Osteoblast (primary cell): ENCODE data around the gene PLA2G10. TPM values are rescaled to one million over a fixed set of nuclear protein-coding genes. Genes with fewer than 3 reads are reported as not detected.
"Not testable (repeated sequence)": the region's sequence is repeated elsewhere in the genome, so short reads cannot be mapped to it uniquely, and the experiment has no call there.

Experiments used
- DNase-seq: peaks from one replicate; pipeline ENCODE4 v3.0.0; 2011; ENCODE audit warnings: low spot score, mixed read lengths; ENCODE audit not compliant: insufficient read length; ENCODE audit errors: missing footprints
- H2AFZ ChIP-seq: 2 replicates; pipeline ENCODE4 v1.6.0; 2011; ENCODE audit warnings: mild to moderate bottlenecking, low read length
- H3K27ac ChIP-seq: 2 replicates; pipeline ENCODE4 v1.5.1; 2011; ENCODE audit warnings: mild to moderate bottlenecking, low read depth, low read length, moderate library complexity
- H3K27me3 ChIP-seq: 2 replicates; pipeline ENCODE4 v1.6.0; 2012; ENCODE audit warnings: mild to moderate bottlenecking, control low read depth, inconsistent platforms, low read length, moderate library complexity; ENCODE audit not compliant: insufficient read depth
- H3K36me3 ChIP-seq: 2 replicates; pipeline ENCODE4 v1.5.1; 2011; ENCODE audit warnings: mild to moderate bottlenecking, low read length, control low read depth, moderate library complexity; ENCODE audit not compliant: insufficient read depth
- H3K4me1 ChIP-seq: 2 replicates; pipeline ENCODE4 v1.5.1; 2011; ENCODE audit warnings: mild to moderate bottlenecking, low read length, control low read depth, moderate library complexity; ENCODE audit not compliant: insufficient read depth
- H3K4me2 ChIP-seq: 2 replicates; pipeline ENCODE4 v1.6.0; 2011; ENCODE audit warnings: mild to moderate bottlenecking, low read length; ENCODE audit not compliant: insufficient read depth
- H3K4me3 ChIP-seq: fragments of 200-600 bp; sonication (generic); 3 replicates; pipeline ENCODE4 v1.5.1; 2012; ENCODE audit warnings: mild to moderate bottlenecking, low read length, inconsistent platforms; ENCODE audit not compliant: insufficient read depth
- H3K79me2 ChIP-seq: 2 replicates; pipeline ENCODE4 v1.6.0; 2012; ENCODE audit warnings: mild to moderate bottlenecking, low read length, control low read depth, inconsistent platforms; ENCODE audit not compliant: insufficient read depth
- H3K9me3 ChIP-seq: 2 replicates; pipeline ENCODE4 v1.5.1; 2011; ENCODE audit warnings: low read depth, low read length, control low read depth
- H4K20me1 ChIP-seq: 2 replicates; pipeline ENCODE4 v1.6.0; 2012; ENCODE audit warnings: mild to moderate bottlenecking, low read length, control low read depth; ENCODE audit not compliant: insufficient read depth
- total RNA-seq: library from RNA; depleted of rRNA; stranded (reverse); fragments of >200 nt; gene quantifications from 2 replicates; pipeline ENCODE4 v1.2.3, GENCODE V29; 2012
- TF ChIP-seq, protein P1 (sequence below): IDR thresholded peaks from 2 replicates; pipeline ENCODE4 v1.5.1; 2011; ENCODE audit warnings: mild to moderate bottlenecking, low read depth, low read length, moderate library complexity; ENCODE audit errors: extremely low read depth

The PLA2G10 gene
- total RNA-seq, 1 donor = not detected

DNA sequence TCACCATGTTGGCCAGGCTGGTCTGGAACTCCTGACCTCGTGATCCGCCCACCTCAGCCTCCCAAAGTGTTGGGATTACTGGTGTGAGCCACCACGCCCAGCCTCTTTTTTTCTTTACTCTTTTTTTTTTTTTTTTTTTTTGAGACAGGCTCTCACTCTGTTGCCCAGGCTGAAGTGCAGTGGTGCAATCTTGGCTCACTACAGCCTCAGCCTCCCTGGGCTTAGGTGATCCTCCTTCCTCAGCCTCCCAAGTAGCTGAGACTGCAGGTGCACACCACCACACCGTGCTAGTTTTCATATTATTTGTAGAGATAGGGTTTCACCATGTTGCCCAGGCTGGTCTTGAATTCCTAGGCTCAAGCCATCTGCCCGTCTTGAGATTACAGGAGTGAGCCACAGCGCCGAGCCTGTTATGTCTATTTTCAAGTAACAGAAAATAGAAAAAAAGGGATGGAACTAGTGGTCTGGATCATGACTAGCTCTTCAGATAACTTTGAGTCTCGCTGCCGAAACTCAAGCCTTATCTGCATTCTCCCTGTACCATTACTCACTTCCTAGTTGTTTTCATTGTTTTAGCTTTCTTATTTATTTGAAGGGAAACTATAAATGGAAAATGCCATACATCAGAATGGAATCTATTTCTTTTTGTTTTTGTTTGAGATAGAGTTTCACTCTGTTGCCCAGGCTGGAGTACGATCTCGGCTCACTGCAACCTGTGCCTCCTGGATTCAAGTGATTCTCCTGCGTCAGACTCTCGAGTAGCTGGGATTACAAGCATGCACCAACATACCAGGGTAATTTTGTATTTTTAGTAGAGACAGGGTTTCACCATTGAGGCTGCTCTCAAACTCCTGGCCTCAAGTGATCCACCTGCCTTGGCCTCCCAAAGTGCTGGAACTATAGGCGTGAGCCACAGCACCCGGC, 8.0 kb downstream of the PLA2G10 start:
- not testable (repeated sequence) for H3K4me2 ChIP-seq, H3K79me2 ChIP-seq, H3K4me1 ChIP-seq, H3K4me3 ChIP-seq, H3K9me3 ChIP-seq, H3K27me3 ChIP-seq, H2AFZ ChIP-seq, H4K20me1 ChIP-seq, H3K36me3 ChIP-seq, H3K27ac ChIP-seq
- peak; percentile 26 for DNase-seq

DNA sequence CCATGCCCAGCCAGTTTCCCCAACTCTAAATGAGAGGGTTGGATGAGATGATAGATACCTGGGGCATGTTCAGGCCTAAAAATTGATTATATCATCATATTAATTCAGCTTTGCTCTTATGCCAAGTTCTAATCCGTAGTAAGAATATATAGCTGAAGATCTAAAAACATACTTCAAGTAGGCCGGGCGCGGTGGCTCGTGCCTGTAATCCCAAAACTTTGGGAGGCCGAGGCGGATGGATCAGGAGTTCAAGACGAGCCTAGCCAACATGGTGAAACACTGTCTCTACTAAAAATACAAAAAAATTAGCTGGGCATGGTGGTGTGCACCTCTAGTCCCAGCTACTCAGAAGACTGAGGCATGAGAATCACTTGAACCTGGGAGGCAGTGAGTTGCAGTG, 12.0 kb downstream of the PLA2G10 start:
- H3K9me3 ChIP-seq = no peaks in the 10 kb centered on the region
- H3K27me3 ChIP-seq = no peaks in the 10 kb centered on the region
- H3K4me2 ChIP-seq = no peak overlapping the region
- no peaks in the 10 kb centered on the region for H3K36me3 ChIP-seq
- no peak overlapping the region for H3K27ac ChIP-seq
- TF ChIP-seq, protein P1, sequence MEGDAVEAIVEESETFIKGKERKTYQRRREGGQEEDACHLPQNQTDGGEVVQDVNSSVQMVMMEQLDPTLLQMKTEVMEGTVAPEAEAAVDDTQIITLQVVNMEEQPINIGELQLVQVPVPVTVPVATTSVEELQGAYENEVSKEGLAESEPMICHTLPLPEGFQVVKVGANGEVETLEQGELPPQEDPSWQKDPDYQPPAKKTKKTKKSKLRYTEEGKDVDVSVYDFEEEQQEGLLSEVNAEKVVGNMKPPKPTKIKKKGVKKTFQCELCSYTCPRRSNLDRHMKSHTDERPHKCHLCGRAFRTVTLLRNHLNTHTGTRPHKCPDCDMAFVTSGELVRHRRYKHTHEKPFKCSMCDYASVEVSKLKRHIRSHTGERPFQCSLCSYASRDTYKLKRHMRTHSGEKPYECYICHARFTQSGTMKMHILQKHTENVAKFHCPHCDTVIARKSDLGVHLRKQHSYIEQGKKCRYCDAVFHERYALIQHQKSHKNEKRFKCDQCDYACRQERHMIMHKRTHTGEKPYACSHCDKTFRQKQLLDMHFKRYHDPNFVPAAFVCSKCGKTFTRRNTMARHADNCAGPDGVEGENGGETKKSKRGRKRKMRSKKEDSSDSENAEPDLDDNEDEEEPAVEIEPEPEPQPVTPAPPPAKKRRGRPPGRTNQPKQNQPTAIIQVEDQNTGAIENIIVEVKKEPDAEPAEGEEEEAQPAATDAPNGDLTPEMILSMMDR = no peak
- no peaks in the 10 kb centered on the region for H4K20me1 ChIP-seq
- no peak overlapping the region for H2AFZ ChIP-seq
- no peak overlapping the region for H3K4me3 ChIP-seq
- no peak for DNase-seq
- H3K4me1 ChIP-seq = no peaks in the 10 kb centered on the region
- H3K79me2 ChIP-seq = no peaks in the 10 kb centered on the region

DNA sequence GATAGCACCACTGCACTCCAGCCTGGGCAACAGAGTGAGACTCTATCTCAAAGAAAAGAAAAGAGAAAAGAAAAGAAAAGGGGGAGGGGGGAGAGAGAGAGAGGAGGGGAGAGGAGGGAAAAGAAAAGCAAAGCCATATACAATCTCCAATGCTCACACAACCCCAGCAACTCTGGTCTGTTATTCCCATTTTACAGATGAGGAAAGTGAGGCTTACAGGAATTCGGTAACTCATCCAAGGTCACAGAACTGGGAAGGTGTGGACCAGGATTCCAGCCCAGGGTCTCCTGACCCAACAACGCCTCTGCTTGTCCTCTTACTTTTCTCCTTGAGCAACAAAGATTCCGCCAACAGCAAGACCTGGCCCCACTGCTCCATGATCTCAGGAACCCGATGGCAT, 13.0 kb downstream of the PLA2G10 start:
- no peaks in the 10 kb centered on the region for H3K36me3 ChIP-seq
- H3K79me2 ChIP-seq = no peaks in the 10 kb centered on the region
- no peak overlapping the region for H3K4me2 ChIP-seq
- H3K27me3 ChIP-seq = no peaks in the 10 kb centered on the region
- H2AFZ ChIP-seq = no peak overlapping the region
- H3K4me3 ChIP-seq = no peak overlapping the region
- no peak for DNase-seq
- H3K9me3 ChIP-seq = no peaks in the 10 kb centered on the region
- H4K20me1 ChIP-seq = no peaks in the 10 kb centered on the region
- no peaks in the 10 kb centered on the region for H3K4me1 ChIP-seq
- TF ChIP-seq, protein P1 = no peak
- H3K27ac ChIP-seq = no peak overlapping the region

DNA sequence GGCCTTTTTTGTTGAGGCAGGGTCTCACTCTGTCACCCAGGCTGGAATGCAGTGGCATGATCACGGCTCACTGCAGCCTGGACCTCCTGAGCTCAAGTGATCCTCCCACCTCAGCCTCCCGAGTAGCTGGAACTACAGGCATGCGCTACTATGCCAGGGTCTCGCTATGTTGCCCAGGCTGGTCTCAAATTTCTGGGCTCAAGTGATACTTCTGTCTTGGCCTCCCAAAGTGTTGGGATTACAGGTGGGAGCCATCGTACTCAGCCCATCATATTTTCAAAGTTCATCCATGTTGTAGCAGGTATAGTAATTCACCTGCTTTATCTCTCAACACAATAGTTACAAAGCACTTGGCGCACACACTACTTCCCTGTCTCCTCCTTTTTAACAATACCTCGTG, 13.7 kb downstream of the PLA2G10 start:
- H4K20me1 ChIP-seq, H3K4me1 ChIP-seq, H3K9me3 ChIP-seq, H3K4me2 ChIP-seq, H2AFZ ChIP-seq, H3K27ac ChIP-seq, H3K4me3 ChIP-seq, H3K36me3 ChIP-seq, H3K79me2 ChIP-seq, H3K27me3 ChIP-seq: not testable (repeated sequence)
- DNase-seq = peak; percentile 23
